HG02885 (cell line): Measurements from ENCODE around the gene HAGH.

Source experiments
- ATAC-seq: cut with Tn5 transposase; IDR thresholded peaks from one replicate; pipeline ENCODE4 v1.9.1; 2021; ENCODE audit warnings: mild to moderate bottlenecking; ENCODE audit not compliant: unreplicated experiment, poor library complexity

The HAGH gene

DNA sequence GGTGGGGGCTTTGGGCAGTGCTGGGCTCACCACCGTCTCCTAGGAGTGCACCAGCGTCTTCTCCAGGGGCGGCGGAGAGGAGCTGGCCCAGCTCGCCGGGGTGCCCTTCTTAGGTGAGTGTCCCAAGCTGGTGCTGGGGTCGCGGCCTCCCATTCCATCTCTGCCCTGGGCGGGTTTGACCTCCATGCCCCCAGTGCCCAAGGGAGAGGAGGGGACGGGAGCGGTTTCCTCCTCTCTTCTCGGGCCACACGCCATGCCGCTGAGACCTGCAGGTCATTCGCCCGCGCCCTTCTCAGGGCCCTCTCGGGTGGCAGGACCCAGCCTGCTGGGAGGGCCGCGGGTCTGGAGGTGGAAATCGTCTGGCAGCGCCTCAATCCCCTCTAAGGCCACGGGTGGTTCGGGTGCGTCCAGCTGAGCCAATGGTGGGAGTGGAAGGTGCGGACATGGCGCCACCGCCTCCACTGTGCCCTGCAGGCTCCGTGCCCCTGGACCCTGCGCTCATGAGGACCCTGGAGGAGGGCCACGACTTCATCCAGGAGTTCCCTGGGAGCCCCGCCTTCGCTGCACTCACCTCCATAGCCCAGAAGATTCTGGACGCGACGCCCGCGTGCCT is 38.4 kb downstream of the HAGH start:
- ATAC-seq, result no peak

- ATAC-seq, result no peak
Observed at GRCh38 chr16:1787322-1788094, 39.1 kb downstream of the HAGH start.

DNA sequence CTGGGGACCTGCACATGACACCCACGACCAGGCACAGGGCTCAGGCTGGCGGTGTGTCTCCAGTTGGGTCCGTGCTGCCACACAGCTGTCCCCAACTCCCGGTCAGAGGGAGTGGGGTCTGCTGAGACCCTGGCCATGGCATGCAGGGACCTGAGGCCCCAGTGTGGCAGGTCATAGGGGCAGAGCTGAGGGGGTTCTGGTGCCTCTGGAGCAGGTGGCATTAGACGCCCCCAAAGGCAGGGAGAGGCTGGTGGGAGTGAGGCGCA is 39.6 kb downstream of the HAGH start:
- ATAC-seq, result no peak

DNA sequence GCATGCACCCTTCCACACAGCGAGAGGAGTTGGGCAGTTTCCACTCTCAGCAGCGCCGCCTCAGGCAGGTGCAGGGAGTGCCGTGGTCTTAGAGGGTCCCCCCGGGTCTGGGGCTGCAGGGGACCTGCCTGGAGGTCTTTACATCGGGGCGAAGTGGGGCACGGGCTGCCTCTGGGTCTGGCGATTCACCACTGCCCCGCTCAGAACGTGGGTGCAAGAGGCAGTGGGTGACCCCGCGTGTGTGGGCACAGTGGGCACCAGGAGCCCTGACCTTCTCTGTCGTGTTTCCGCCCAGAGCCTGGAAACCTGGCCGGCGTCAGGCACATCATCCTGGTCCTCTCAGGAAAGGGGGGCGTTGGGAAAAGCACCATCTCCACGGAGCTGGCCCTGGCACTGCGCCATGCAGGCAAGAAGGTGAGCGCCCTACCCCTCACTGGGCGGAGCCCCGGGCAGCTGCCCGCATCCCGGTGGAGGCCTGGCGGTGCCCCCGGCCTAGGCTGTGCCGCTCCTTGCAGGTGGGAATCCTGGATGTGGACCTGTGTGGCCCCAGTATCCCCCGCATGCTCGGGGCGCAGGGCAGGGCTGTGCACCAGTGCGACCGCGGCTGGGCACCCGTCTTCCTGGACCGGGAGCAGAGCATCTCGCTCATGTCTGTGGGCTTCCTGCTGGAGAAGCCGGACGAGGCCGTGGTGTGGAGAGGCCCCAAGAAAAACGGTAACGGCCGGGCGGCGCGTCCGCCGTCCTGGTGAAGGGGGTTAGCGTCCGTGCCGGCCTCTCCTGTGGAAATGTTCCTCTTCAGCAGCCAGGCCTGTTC is 40.2 kb downstream of the HAGH start:
- ATAC-seq, result no peak

GRCh38 chr16:1785846-1786170 is 40.8 kb downstream of the HAGH start:
- ATAC-seq, result no peak

DNA sequence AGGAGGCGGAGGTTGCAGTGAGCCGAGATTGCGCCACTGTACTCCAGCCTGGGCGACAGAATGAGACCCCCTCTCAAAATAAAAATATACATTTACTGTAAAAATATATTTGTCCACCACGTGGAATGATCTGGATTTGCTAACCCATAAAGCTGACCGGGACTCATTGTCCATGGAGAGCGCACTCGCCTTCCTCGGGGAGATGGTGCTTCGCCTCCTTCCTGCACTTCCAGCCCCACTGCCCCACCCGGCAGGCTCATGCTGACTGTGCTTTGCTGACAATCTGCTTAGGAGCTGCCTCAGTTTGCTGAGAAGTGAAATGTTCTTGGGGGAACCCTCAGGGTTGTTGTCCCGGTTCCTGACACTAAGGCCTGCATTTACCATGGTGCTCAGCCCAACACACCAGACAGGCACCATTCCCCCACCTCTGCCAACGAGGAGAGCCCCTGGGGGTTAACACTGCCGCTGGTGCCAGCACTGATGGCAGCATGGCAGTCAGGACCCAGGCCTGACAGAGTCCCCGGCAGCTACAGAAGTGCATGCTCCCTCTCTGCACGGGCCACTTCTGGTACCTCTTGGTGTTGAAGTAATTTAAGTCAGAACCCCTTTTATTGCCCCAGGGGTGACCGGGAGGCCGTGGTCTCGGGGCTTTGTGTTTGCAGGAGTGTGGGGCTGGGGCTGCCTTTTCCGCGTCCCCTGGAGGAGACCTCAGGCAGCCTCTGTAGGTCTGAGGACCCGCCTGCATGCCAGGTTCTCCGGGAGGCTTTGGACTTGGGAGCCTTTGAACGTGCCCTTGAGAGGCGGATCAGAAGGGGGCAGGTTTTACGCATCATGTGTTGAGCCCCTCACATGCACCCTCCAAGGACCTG is 41.4 kb downstream of the HAGH start:
- ATAC-seq, result no peak

- peak; percentile 84 for ATAC-seq
Observed at GRCh38 chr16:1782408-1783264, 44.0 kb downstream of the HAGH start, which contains the start of the genes NUBP2 and SPSB3. Gene NUBP2, plus strand, starts transcription at chr16:1782960. Its CDS starts 61 bp downstream, at chr16:1783021. Gene SPSB3, minus strand, starts transcription at chr16:1782571. Its CDS starts 1,088 bp downstream, at chr16:1781483.

DNA sequence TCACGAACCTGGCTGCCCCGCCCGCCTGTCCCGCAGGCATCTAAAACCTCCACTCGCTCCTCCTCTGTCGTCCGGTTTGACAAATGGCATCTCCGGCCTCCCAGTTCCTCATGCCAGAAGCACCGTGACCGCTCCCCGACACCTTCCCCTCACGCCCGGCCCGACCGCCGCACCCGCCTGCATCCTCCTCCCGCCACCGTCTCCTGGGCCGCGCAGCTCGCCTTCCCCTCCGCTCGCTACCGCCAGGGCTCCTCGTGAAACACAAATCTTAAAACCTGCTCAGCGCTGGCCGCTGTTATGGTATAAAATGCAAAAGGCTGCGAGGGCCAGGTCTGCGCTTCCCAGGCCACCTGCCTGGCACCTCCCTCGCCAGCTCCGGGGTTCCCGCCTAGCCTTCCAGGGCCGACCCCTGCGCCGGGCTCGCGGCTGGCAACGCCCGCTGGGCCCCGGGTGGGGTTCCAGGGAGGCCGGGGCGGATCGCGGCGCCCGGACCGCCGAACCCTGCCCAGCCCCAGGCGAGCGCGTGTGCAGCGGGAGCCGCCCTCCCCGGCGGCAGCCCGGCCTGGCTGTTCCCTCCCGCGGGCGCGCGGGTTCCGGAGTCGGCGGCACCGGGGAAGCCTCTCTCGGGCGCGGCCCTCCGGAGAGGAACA is 44.7 kb downstream of the HAGH start:
- ATAC-seq, result no peak

DNA sequence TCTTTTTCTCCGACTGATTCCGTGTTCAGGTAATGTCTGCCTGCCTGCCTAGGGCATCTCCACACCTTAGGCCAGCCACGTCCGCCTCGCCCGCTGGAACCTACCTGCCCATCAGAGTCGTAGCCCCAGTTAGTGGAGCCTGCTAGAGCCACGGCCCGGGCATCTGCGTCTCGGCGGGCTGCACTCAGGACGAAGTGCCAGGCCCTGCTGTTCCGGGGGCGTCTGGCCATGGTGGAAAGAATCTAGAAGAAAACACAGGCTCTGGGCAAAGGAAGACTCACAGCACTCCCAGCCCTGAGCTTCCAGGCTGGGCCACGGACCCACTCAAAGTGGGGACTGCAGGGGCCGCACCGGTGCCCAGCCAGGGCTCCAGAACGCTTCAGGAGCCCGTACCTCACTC is 45.4 kb downstream of the HAGH start:
- no peak for ATAC-seq

DNA sequence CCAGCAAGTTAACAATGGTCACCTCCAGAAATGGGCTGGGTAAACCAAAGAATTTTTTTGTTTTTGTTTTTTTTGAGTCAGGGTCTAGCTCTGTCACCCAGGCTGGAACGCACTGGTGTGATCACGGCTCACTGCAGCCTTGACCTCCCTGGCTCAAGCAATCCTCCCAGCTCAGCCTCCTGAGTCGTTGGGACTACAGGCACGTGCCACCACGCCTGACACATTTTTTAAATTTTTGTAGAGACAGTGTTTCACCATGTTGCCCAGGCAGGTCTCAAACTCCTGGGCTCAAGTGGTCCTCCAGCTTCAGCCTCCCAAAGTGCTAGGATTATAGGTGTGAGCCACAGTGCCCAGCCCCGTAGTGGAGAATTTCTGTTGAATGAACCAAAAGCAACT is 46.0 kb downstream of the HAGH start:
- ATAC-seq, result no peak

DNA sequence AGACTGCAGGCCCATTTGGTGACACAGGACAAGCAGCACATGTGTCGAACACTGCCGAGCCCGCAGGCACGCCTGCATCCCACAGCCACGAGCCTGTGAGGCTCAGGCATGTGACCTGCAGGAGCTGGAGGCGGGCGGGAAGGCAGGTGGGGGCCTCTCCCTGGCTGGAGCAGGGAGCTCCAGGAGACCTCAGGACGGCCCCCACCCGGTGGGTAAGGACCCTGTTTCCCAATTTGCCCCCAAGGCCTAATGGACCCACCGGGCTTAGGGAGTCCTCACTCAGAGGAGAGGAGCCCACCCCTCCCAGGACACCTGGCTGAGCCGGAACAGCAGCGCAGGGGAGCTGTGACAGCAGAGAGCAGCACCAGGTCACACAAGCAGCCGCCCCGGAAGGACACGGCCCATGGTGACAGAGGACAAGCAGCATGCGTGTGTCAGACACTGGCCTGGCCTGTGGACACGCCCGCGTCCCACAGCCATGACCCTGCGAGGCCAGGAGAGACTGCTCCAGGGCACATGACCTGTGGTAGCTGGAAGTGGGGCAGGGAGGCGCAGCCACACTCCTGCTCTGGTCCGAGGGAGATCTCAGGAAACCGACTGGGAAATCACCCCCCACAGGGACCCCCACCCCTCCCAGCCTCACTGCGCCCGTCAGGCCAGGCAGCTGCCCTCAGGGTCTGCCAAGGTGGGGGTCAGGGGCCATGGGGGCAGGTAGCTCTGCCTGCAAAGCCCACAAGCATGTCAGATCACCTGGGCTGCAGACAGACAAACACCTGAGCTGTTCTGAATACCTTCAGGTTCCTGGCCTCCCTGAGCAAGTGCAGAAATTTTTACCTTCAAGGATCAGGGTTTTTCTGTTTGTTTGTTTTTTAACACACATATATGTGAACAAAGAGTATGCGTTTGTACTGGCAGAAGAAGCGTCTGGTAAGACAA is 46.6 kb downstream of the HAGH start:
- no peak for ATAC-seq

DNA sequence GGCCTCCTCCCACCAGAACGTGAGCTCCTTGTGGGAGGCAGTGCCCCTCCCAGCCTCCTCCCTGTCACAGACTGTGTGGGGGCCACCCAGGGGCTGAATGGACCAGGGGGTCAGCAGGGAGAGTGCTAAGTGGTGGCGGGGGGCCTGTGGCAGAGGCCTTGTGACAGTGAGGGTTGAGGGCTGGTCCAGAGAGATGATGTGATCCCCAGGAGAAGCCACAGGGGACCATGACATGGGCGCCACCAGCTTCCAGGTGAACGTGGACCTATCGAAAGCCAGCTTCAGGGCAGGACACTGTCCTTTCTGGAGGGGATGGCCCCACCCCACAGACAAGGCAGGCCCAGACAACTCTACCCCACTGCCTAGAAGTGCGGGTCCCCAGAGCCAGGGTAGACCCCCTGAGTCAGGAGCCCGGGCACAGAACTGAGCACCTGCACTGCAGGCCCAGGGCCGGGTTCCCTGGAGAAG is 47.4 kb downstream of the HAGH start:
- ATAC-seq, result no peak

DNA sequence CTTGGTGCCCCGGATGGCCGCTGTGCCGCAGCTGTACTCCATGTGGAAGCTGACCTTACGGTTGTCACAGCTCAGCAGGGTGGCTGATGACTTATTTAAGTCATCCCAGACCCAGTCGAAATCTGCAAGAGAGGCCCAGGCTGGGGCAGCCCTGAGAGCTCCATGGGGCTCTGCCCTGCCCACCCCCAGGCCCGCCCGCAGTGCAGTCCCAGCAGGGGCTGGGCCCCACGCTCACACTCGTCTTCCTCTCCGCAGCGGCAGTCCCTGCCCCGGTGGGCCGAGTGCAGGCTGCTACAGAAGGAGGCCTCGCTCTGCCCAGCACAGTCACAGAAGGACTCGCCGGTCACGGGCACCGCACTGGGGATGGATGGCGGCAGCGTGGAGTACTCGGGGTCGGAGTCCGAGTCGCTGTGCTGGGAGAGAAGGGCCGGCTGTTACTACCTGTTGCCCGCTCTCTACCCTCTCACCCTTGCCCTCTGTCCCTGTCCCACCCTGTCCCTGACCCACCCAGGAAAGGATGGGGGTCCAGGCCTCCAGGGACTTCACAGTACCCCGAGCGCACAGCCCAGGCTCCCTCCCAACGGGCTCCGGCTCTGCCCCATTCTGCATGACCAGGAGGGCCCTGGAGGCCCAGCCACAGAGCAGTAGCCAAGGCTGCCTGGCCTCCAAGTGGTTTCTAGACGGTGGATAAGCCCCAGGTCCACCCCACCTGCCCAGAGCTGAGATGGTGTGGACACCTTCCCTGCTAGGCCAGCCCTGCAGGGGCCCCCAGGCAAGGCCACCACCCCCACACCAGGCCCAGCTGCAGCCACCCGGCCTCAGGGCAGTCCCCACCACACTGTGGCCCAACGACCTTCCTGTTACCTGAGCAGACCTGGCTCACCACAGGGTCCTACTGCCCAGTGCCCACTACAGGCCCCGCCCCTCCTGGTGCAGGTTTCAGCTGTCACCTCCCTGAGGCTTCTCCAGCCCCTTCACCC is 48.1 kb downstream of the HAGH start:
- ATAC-seq, result no peak

DNA sequence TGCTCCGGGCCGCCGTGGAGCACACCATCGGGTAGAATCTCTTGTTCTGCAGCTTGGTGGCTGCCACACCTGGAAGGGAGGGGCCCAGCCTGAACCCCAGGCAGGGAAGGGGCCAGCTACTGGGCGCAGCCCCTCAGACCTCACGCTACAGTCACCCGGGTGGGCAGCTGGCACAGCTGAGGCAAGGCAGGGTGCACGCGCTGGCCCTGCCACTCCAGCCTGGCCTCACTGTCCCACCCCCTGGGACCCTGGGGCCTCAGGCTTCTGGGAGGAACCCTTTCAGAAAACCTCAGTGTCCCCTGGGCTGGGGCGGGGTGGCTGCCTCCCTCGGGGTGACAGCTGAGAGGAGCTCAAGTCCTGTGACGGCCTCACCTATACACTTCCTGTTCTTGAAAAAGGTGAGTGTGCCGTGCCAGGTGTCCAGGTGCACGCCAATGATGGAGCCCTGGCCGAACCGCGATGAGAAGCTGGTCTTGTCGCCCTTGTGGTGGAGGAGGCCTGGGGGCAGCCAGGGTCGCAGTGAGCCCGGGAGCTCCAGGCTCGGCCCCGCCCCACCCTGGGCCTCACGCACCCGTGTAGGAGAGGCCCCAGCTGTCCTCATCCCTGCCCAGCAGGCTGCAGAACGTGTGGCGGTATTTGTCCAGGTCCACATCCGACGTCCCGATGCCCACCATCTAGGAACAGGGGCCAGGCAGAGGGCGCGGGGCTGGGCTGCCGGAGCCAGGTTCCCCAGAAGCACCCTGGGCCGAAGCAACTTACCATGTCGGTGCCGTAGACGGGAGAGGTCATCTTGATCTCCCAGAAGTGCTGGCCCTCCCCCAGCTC is 49.0 kb downstream of the HAGH start:
- ATAC-seq, result no peak

DNA sequence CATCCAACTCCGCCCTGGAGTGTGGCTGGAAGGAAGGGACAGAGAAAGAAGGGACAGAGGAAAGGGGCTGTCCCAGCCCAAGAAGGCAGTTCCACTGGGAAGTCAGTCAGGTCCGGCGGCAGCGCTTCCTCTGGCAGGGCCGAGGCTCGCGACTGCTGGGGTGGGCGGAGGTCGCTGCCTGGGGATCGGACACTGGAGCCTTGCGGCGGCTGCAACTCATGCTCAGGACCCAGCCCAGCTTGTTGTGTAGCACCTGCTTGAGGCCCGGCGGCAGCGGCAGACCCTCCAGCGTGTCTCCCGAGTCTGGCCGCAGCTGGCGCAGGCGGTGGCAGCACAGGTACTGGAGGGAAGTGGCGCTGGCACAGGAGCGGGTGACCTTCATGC is 49.6 kb downstream of the HAGH start:
- no peak for ATAC-seq

DNA sequence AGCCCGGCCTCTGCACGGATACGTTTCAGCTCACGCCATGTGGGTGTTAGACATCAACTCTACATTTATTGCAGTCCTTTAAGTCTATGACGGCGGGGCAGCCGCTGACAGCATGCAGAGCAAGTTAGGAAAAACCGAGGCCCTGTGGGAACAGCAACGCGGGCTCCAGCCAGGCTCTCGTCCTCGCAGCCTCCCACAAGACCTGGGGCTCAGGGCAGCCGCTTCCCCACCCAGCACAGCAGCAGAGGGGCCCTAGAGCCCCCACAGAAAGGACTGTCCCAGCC is 50.0 kb downstream of the HAGH start:
- ATAC-seq, result no peak
